IMR-90 (cell line): Measurements from ENCODE around the gene ANKRD45. TPM values are rescaled to one million over a fixed set of nuclear protein-coding genes. Genes with fewer than 3 reads are reported as not detected.

Experiments used
- ATAC-seq: fragments of 200-7000 bp; cut with Tn5 transposase; 2 replicates; pipeline ENCODE4 v1.9.1; 2020; ENCODE audit warnings: low read depth, mild to moderate bottlenecking, moderate library complexity
- BruUV-seq: library from RNA; stranded (reverse); fragments of 400-500 nt; replicated peaks from 2 replicates; lab custom pipeline; 2021; lab: Mats Ljungman, UMichigan
- CTCF ChIA-PET: fragments of 300-600 bp; formaldehyde crosslinking; extraction: SDS; loops from one replicate; lab custom pipeline; 2021; ENCODE audit warnings: antibody characterized with exemption; lab: Yijun Ruan, JAX
- POLR2A ChIA-PET: fragments of 300-600 bp; sonication (Branson Sonifier 250); formaldehyde crosslinking; loops from one replicate; lab custom pipeline; 2022; ENCODE audit warnings: antibody characterized with exemption; ENCODE audit not compliant: unreplicated experiment; lab: Charles Lee
- DNase-seq: peaks from one replicate; pipeline ENCODE4 v3.0.0; 2013
- H2AFZ ChIP-seq: replicated peaks from 2 replicates; pipeline ENCODE3; 2013; ENCODE audit warnings: low read length, mild to moderate bottlenecking; ENCODE audit not compliant: poor library complexity
- H2AK5ac ChIP-seq: 2 replicates; pipeline ENCODE4 v1.6.1; 2013; ENCODE audit warnings: low read depth, low read length, inconsistent platforms
- H2AK9ac ChIP-seq: replicated peaks from 2 replicates; pipeline ENCODE3; 2013; ENCODE audit warnings: mild to moderate bottlenecking, low read depth, low read length, moderate library complexity; ENCODE audit not compliant: poor library complexity
- H2BK120ac ChIP-seq: 2 replicates; pipeline ENCODE4 v1.6.1; 2013; ENCODE audit warnings: low read depth, low read length, inconsistent platforms
- H2BK15ac ChIP-seq: 3 replicates; pipeline ENCODE4 v1.6.1; 2013; ENCODE audit warnings: low read depth, low read length, inconsistent platforms
- H2BK20ac ChIP-seq: 2 replicates; pipeline ENCODE4 v1.6.1; 2013; ENCODE audit warnings: low read depth, mild to moderate bottlenecking, inconsistent platforms, low read length, moderate library complexity
- H2BK5ac ChIP-seq: 2 replicates; pipeline ENCODE4 v1.6.1; 2013; ENCODE audit warnings: mild to moderate bottlenecking, low read depth, low read length, inconsistent platforms; ENCODE audit not compliant: poor library complexity, severe bottlenecking
- H3K14ac ChIP-seq: replicated peaks from 2 replicates; pipeline ENCODE4 v1.6.1; 2013; ENCODE audit warnings: low read depth, low read length, inconsistent platforms
- H3K18ac ChIP-seq: 2 replicates; pipeline ENCODE4 v1.6.1; 2013; ENCODE audit warnings: low read depth, low read length, control low read depth
- H3K23ac ChIP-seq: 2 replicates; pipeline ENCODE4 v1.6.1; 2013; ENCODE audit warnings: low read depth, low read length, inconsistent platforms
- H3K27ac ChIP-seq: 2 replicates; pipeline ENCODE4 v1.5.1; 2013; ENCODE audit warnings: mild to moderate bottlenecking, control low read depth, low read length; ENCODE audit not compliant: insufficient read depth
- H3K27me3 ChIP-seq: 2 replicates; pipeline ENCODE4 v1.6.1; 2013; ENCODE audit warnings: low read length; ENCODE audit not compliant: control insufficient read depth, insufficient read depth
- H3K36me3 ChIP-seq: 2 replicates; pipeline ENCODE4 v1.6.1; 2013; ENCODE audit warnings: low read length, mixed read lengths; ENCODE audit not compliant: control insufficient read depth, insufficient read depth
- H3K4ac ChIP-seq: 2 replicates; pipeline ENCODE4 v1.6.1; 2013; ENCODE audit warnings: low read depth, low read length, inconsistent platforms
- H3K4me1 ChIP-seq: 2 replicates; pipeline ENCODE4 v1.6.1; 2013; ENCODE audit warnings: low read length, mixed read lengths; ENCODE audit not compliant: control insufficient read depth, insufficient read depth
- H3K4me2 ChIP-seq: 2 replicates; pipeline ENCODE4 v1.6.1; 2013; ENCODE audit warnings: low read depth, mild to moderate bottlenecking, control low read depth, low read length, moderate library complexity
- H3K4me3 ChIP-seq: 2 replicates; pipeline ENCODE4 v1.5.1; 2013; ENCODE audit warnings: low read depth, mild to moderate bottlenecking, control low read depth, low read length, moderate library complexity; ENCODE audit not compliant: insufficient read depth
- H3K56ac ChIP-seq: 2 replicates; pipeline ENCODE4 v1.6.1; 2013; ENCODE audit warnings: low read length, inconsistent platforms; ENCODE audit not compliant: insufficient read depth; ENCODE audit errors: extremely low read depth
- H3K79me1 ChIP-seq, 2 experiments: 2 replicates each; pipeline ENCODE4 v1.6.1; 2013; ENCODE audit warnings: low read length in 2 of 2, inconsistent platforms in 1 of 2, low read depth in 1 of 2
- H3K9ac ChIP-seq: 2 replicates; pipeline ENCODE4 v1.6.1; 2013; ENCODE audit warnings: low read depth, low read length, control low read depth
- H3K9me1 ChIP-seq: 2 replicates; pipeline ENCODE4 v1.6.1; 2013; ENCODE audit warnings: low read length, inconsistent platforms; ENCODE audit not compliant: insufficient read depth
- H3K9me3 ChIP-seq: 2 replicates; pipeline ENCODE4 v1.6.1; 2013; ENCODE audit warnings: low read length; ENCODE audit not compliant: control insufficient read depth, insufficient read depth
- H4K20me1 ChIP-seq: 2 replicates; pipeline ENCODE4 v1.6.1; 2013; ENCODE audit warnings: low read length, inconsistent platforms; ENCODE audit not compliant: insufficient read depth
- H4K5ac ChIP-seq: 2 replicates; pipeline ENCODE4 v1.6.1; 2013; ENCODE audit warnings: mild to moderate bottlenecking, low read depth, low read length, control low read depth
- H4K8ac ChIP-seq, 2 experiments: 2 replicates each; pipeline ENCODE4 v1.6.1; 2013; ENCODE audit warnings: low read depth in 2 of 2, low read length in 2 of 2, control low read depth in 1 of 2, inconsistent platforms in 1 of 2
- H4K91ac ChIP-seq: 2 replicates; pipeline ENCODE4 v1.6.1; 2013; ENCODE audit warnings: low read depth, low read length, inconsistent platforms; ENCODE audit not compliant: insufficient read depth
- BHLHE40 ChIP-seq: fragments of 150-350 bp; IDR thresholded peaks from 2 replicates; pipeline ENCODE4 v1.6.1; 2016; ENCODE audit warnings: mild to moderate bottlenecking, low read depth, low read length
- CEBPB ChIP-seq: IDR thresholded peaks from 2 replicates; pipeline ENCODE4 v1.6.1; 2012; ENCODE audit warnings: low read depth, low read length, improper control_type of control experiment
- CHD1 ChIP-seq: IDR thresholded peaks from 2 replicates; pipeline ENCODE4 v1.6.1; 2012; ENCODE audit warnings: low read depth, low read length, improper control_type of control experiment
- CTCF ChIP-seq: conservative IDR thresholded peaks from 2 replicates; pipeline ENCODE4 v1.5.1; 2012; ENCODE audit warnings: mild to moderate bottlenecking, low read depth, low read length, improper control_type of control experiment
- ELK1 ChIP-seq: fragments of 150-350 bp; IDR thresholded peaks from 2 replicates; pipeline ENCODE4 v1.6.1; 2016; ENCODE audit warnings: low read depth, mild to moderate bottlenecking, low read length, moderate library complexity, borderline replicate concordance
- FOS ChIP-seq: fragments of 150-350 bp; IDR thresholded peaks from 2 replicates; pipeline ENCODE4 v1.6.1; 2016; ENCODE audit warnings: low read depth, low read length
- MAFK ChIP-seq: IDR thresholded peaks from 2 replicates; pipeline ENCODE4 v1.6.1; 2012; ENCODE audit warnings: low read depth, low read length, improper control_type of control experiment
- MAZ ChIP-seq: IDR thresholded peaks from 2 replicates; pipeline ENCODE4 v1.6.1; 2012; ENCODE audit warnings: low read depth, mild to moderate bottlenecking, low read length, improper control_type of control experiment, moderate library complexity, borderline replicate concordance
- MXI1 ChIP-seq: IDR thresholded peaks from 2 replicates; pipeline ENCODE4 v1.6.1; 2012; ENCODE audit warnings: low read depth, mild to moderate bottlenecking, low read length, moderate library complexity, borderline replicate concordance
- NFE2L2 ChIP-seq: fragments of 150-350 bp; IDR thresholded peaks from 2 replicates; pipeline ENCODE4 v1.6.1; 2016; ENCODE audit warnings: low read depth, mild to moderate bottlenecking, low read length
- POLR2A ChIP-seq: IDR thresholded peaks from 2 replicates; pipeline ENCODE4 v1.6.1; 2012; ENCODE audit warnings: mild to moderate bottlenecking, low read depth, low read length
- RAD21 ChIP-seq: IDR thresholded peaks from 2 replicates; pipeline ENCODE4 v1.6.1; 2012; ENCODE audit warnings: low read length, improper control_type of control experiment
- RCOR1 ChIP-seq: IDR thresholded peaks from 2 replicates; pipeline ENCODE4 v1.6.1; 2012; ENCODE audit warnings: mild to moderate bottlenecking, low read length, improper control_type of control experiment; ENCODE audit not compliant: insufficient replicate concordance
- RFX5 ChIP-seq: IDR thresholded peaks from 2 replicates; pipeline ENCODE4 v1.8.0; 2012; ENCODE audit warnings: low read depth, mild to moderate bottlenecking, low read length, moderate library complexity
- SMC3 ChIP-seq: fragments of 150-350 bp; IDR thresholded peaks from 2 replicates; pipeline ENCODE4 v1.6.1; 2016; ENCODE audit warnings: low read depth, mild to moderate bottlenecking, antibody characterized with exemption, low read length, moderate library complexity
- USF2 ChIP-seq: fragments of 150-350 bp; IDR thresholded peaks from 2 replicates; pipeline ENCODE4 v1.6.1; 2017; ENCODE audit warnings: mild to moderate bottlenecking, antibody characterized with exemption, low read length, low read depth
- WGBS, 2 experiments: methylation state at CpG; one replicate each; pipeline versions ENCODE4 v1.1.5 to v1.1.7; 2013; ENCODE audit warnings: missing lambda C conversion rate in 2 of 2; ENCODE audit not compliant: insufficient read length in 1 of 2; ENCODE audit errors: extremely low coverage in 2 of 2; 5-methylcytosine and 5-hydroxymethylcytosine counted together
- dilution Hi-C: fragments of 300-500 bp; cut with HindIII; formaldehyde crosslinking; loops from one replicate; pipeline ENCODE4 v1.14.3; 2018; ENCODE audit warnings: low sequenced_read_pairs; ENCODE audit not compliant: unreplicated experiment
- in situ Hi-C: fragments of 300-500 bp; cut with MboI; formaldehyde crosslinking; loops from 3 replicates; pipeline ENCODE4 v1.14.3; 2019; ENCODE audit warnings: low sequenced_read_pairs, inconsistent platforms, mixed read lengths
- intact Hi-C: fragments of 100-400 bp; cut with micrococcal nuclease; formaldehyde crosslinking; loops from 2 replicates; pipeline ENCODE4 v1.10.0; 2022
- polyA plus RNA-seq, 3 experiments: library from polyadenylated mRNA; depleted of rRNA; stranded (reverse); fragments of >200 nt; gene quantifications; 2 replicates each; pipeline ENCODE4 v1.2.3, GENCODE V29; 2012; ENCODE audit warnings: low replicate concordance in 1 of 3
- total RNA-seq: library from RNA; depleted of rRNA; stranded (reverse); fragments of >200 nt; gene quantifications from 2 replicates; pipeline ENCODE4 v1.2.3, GENCODE V29; 2012

ANKRD45 gene
- total and polyA plus RNA-seq, 2 of the 4 experiments (the other 2 are of a cell fraction): under 0.01 TPM; not detected in 1

GRCh38 chr1:173666646-173667045 lies 3.0 kb downstream of the ANKRD45 start:
- H3K9me1 ChIP-seq: no peaks in the 10 kb centered on the region
- H3K23ac ChIP-seq: no peak overlapping the region
- no peak overlapping the region for H4K5ac ChIP-seq
- ChIA-PET CTCF (no interaction called here), POLR2A (no interaction called here)
- H2BK5ac ChIP-seq: no peak overlapping the region
- no peak overlapping the region for H2BK15ac ChIP-seq
- TF ChIP-seq RCOR1 (no peak), ELK1 (no peak), SMC3 (no peak), RFX5 (no peak), MAZ (no peak), CHD1 (no peak), MXI1 (no peak), POLR2A (no peak), CTCF (no peak), USF2 (no peak), FOS (no peak), RAD21 (no peak), NFE2L2 (no peak), MAFK (no peak), BHLHE40 (no peak), CEBPB (no peak)
- BruUV-seq: no TSS peak
- ATAC-seq: peak; percentile 46; the same call in 1 of the 2 replicates
- H3K4ac ChIP-seq: no peak overlapping the region
- no peak overlapping the region for H3K56ac ChIP-seq
- no peak overlapping the region for H4K8ac ChIP-seq
- no peak overlapping the region for H2BK120ac ChIP-seq
- intact Hi-C loops: no loop called here
- H3K4me3 ChIP-seq: no peak overlapping the region
- H3K9me3 ChIP-seq: no peaks in the 10 kb centered on the region
- no peak overlapping the region for H3K4me2 ChIP-seq
- H2AK9ac ChIP-seq: no peak overlapping the region
- H4K20me1 ChIP-seq: no peaks in the 10 kb centered on the region
- H3K36me3 ChIP-seq: no peaks in the 10 kb centered on the region
- no peaks in the 10 kb centered on the region for H3K4me1 ChIP-seq
- no peaks in the 10 kb centered on the region for H3K79me1 ChIP-seq
- no peak overlapping the region for H3K27ac ChIP-seq
- WGBS, 2 experiments: no CpG with 5 or more reads among the region's 3 CpGs
- in situ Hi-C loops: no loop called here
- no peak overlapping the region for H3K14ac ChIP-seq
- H2BK20ac ChIP-seq: no peak overlapping the region
- H2AFZ ChIP-seq: no peak overlapping the region
- dilution Hi-C loops: no loop called here
- H2AK5ac ChIP-seq: no peak overlapping the region
- peak; percentile 50 for DNase-seq
- H3K9ac ChIP-seq: no peak overlapping the region
- H3K27me3 ChIP-seq: peaks cover 15% of the 10 kb centered on the region
- no peak overlapping the region for H4K91ac ChIP-seq
- no peak overlapping the region for H3K18ac ChIP-seq
